NCI-H2196 (cell line): ENCODE results near the gene WDR47.
"Not testable (repeated sequence)": the region's sequence is repeated elsewhere in the genome, so short reads cannot be mapped to it uniquely, and the experiment has no call there.

ENCODE experiments used
- DNase-seq: peaks from one replicate; lab custom pipeline; 2025; ENCODE audit not compliant: unreplicated experiment; lab: John Stamatoyannopoulos, UW

The WDR47 gene

DNA sequence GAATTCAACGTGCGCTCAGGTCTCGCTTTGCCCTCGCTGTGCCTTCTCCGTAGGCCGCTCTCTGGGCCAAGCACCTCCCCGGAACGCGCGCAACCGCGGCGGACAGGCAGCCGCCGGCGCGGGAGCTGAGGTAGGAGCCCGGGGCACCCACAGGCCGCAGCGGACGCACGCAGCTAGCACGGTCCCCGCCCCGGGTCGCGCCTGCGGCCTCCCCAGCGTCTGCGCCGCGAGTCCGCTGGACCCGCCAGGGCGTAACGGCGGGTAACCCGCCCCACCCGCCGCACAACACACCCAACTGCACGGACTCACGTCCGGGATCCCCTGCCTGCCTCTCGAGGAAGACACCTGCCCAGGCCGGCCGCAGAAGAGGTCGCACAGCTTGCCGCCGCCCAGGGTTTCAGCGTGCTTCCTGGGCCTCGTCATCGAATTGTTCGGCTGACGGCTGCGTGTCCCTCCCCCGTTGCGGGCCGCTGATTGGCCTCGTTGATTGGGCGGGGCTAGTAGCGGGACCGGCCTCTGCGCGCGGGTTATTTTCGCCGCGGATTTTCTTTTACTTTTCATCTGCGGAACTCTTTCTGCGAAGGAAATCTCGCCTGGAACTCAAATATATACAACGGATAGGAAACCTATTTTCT lies 78.7 kb downstream of the WDR47 start, which contains the start of gene CLCC1:
TSS of gene CLCC1 (minus strand) at position 433 of the 635 bp plus-strand sequence. CDS start 13,047 bp downstream, outside the sequence.
- DNase-seq, result peak; percentile 93

DNA sequence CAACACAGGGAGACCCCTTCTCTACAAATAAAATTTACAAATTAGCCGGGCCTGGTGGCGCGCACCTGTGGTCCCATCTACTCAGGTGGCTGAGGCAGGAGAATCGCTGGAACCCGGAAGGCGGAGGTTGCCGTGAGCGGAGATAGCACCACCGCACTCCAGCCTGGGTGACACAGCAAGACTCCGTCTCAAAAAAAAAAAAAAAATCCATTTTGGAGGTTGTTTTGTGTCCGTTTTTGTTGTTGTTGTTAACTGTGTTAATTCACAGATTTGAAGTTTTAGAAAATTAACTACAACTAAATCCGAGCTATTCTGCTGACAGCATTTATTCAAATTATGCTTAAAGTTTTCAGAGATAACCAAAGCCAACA lies 79.2 kb downstream of the WDR47 start:
- no peak for DNase-seq

DNA sequence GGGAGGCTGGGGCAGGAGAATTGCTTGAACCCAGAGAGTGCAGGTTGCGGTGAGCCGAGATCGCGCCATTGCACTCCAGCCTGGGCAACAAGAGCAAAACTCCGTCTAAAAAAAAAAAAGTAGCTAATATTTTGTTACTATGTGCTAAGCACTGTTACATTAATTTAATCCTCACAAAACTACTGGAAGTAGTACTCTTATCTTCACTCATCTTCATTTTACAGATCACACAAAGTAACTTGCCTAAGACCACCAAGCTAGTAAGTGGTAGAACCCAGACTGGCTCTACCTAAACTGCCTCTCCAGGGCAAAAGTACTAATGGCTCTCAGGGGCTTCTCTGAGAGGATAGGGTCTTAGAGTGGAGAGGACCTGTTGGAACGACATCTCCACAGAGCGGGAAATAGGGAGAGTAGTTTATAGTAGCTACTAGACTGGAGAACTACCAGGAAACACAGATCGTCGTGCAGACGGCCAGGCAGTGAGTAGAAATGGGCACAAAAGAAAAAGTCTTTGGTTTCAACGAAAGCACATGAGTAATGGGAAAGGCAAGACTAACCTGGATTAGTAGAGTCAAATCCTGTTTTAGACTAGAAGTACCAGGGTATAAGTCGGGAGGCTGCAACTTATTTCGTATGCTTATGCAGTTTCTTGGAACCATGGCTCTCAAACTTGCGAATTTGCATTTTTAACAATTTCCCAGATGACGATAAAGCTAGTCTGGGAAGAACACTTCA lies 80.0 kb downstream of the WDR47 start:
- peak; percentile 5 for DNase-seq

DNA sequence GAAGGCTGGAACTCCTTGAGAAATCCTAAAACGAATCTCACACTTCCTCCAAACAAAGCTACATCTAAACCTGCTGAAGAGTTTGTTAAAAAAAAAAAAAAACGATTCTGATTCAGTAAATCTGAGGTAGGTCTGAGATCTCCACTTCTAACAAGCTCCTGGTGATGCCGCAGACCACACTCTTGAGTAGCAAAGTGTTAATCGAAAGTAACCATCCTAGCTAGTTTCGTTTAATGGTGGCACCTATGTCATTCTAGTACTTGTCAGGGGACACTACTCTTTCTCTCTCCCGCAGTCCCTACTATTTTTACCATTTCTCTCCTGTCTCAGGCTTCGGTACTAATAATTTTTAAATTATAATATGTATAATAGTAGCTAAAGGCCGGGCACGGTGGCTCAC lies 80.7 kb downstream of the WDR47 start:
- DNase-seq, result no peak

DNA sequence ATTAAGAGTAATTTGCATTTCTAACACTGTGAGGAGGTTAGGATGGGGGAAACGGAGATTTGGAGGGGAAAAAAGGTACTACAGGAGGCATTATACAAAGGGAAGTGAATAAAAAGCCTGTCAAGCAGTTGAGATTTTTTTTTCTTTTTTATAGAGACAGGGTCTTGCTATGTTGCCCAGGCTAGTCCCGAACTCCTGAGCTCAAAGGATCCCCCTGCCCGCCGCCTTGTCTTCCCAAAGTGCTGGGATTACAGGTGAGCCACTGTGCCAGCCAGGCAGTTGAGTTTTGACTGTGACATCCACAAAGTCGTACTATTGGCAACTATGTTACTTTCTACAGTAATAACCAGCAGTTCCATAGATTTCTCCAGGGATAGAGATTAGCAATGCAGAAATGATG lies 81.2 kb downstream of the WDR47 start:
- DNase-seq, result no peak

DNA sequence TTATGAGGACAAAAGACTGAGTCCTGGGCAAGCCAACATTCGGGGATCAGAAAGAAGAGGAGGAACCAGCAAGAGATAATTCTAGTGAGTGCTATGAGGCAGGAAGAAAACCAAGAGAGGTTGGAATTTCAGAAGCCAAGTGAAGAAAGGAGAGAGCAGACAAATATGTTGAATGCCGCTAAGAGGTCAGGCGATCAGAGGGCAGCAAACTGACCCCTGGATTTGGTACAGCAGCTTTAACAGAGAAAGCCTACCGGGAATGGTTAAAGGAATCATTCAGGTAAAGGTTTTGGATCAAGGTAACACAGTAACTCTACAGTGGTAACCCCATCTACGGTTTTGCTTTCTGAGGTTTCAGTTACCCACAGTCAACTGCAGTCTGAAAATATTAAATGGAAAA lies 84.0 kb downstream of the WDR47 start:
- no peak for DNase-seq

DNA sequence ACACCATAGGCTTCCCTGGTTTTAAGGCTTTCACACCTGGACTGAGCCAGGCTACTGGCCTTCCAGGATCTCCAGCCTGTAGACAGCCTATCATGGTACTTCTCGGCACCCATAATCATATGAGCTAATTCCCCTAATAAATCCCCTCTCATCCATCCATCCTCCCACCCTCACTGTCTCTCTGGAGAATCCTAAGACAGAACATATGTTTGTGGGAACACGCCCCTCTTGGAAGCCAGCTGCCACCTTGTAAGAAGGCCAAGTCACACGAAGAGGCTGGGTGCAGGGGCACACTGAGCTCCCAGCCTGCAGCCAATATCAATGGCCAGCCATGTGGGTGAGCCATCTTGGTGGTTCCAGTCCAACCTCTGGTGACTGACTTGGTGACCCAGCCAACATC lies 86.0 kb downstream of the WDR47 start:
- DNase-seq, result no peak

DNA sequence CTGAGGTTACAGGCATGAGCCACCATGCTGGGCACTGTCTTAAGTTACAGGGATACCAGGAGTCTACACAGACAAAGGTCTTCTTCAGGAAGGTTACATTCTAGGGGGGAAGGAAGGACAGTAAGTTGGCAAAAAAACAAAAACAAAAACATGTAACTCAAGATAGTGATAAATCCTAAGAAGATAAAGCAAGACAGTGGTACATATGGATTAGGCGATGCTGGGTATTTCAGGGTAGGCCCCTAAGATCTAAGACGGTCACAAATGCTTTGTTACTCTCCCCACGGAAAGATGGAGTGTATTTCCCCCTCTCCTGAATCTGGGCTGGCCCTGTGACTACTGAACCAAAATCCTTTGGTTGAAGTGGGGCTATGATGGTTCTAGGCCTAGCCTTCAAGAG lies 86.8 kb downstream of the WDR47 start:
- DNase-seq, result no peak

DNA sequence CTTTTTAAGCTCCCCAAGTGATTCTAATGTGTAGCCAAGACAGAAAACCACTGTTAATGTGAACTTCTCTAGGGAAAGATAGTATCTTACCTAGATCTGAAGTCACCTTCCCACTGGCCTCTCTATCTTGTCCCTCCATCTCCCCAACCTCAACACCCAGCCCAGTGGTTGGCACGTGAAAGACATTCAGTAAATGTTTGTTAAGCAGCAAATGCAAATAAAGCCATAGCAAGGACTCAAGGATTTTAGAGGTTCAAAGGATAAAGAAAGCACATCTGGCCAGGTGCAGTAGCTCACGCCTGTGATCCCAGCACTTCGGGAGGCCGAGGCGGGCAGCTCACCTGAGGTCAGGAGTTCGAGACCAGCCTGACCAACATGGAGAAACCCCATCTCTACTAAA lies 88.5 kb downstream of the WDR47 start:
- DNase-seq, result no peak

DNA sequence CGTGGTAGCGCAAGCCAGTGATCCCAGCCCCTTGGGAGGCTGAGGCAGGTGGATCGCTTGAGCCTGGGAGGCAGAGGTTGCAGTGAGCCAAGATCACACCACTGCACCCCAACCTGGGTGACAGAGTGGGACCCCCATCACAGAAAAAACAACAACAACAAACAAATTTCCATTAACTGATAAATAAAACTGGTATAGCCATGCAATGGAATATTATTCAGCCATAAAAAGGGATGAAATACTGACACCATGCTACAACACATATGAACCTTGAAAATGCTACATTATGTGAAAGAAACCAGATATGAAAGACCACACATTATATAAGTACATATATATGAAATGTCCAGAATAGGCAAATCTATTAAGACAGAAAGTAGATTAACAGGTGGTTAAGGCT lies 90.7 kb downstream of the WDR47 start:
- no peak for DNase-seq

DNA sequence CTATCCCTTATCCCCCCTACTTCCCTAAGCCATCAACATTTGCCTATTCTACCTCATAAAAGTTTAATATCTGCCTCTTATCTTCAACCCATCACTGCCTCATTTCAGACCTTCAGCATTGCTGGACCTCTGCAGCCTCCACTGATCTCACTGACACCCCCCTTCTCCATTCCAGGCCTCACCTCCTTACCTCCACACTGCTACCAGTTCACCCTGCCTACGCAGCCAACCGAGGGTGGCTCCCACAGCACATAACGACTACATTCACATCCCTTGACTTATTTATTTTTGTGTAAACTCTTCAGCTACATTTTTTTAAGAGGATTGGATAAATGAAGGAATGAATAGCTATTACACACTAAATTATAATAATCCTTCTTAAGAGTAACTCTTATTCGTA lies 92.9 kb downstream of the WDR47 start:
- DNase-seq, result no peak

DNA sequence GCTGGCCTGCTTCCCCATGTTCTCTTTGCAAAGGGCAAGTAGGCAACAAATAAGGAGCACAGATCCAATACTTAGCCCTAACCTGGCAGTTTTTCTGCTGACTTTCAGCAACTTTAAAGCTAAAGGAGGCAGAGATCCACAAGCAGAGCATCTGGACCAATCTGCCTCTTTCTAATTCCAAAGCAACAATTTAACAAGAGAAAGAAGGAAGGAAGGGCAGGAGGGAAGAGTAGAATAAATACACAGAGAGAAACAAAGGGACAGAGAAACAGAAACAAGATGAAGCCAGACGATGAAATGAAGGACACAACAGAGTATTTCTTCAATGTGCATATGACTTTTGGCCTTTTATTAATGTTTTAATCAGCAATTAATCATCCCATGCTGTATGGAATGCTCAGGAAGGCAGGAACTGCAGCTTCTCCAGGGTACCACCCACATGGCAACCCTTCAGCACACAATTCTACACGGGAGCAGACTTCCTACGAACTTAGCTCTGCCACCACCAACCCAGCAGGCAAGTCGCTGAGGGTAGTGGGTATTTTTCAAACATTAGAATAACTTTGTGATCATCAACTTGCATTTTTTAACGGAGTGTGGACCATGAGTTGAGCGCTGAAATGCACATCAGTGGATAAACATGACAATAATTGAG lies 93.9 kb downstream of the WDR47 start:
- DNase-seq, result no peak

DNA sequence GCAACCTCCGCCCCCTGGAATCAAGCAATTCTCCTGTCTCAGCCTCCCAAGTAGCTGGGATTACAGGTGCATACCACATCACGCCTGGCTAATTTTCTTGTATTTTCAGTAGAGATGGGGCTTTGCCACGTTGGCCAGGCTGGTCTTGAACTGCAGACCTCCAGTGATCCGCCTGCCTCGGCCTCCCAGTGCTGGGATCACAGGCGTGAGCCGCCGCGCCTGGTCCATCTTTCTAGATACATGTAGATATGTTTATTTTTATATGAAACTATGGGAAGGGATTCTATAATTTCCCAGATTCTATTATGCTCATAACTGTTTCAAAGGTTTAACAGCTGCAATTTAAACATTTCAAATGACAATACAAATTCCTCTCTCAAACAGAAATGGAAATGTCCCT lies 105.7 kb downstream of the WDR47 start:
- no peak for DNase-seq

DNA sequence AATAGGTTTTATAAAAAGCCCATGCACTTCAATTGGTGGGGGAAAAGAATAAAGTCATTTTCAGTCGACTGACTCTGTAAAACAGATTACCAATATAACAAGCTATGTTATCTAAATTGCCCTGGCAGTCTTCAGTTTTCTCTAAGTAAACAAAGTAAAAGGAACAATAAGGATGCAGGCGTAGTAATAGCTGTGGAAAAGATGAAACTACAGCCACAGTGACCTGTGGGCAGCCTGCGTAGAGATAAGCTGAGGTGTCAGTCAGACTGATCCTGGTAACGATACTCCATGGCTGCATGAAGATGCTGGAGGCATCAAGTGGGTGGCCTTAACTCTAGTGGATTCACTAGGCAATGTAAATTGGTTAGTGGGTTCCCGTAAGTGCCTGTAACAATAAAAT lies 108.0 kb downstream of the WDR47 start:
- no peak for DNase-seq

DNA sequence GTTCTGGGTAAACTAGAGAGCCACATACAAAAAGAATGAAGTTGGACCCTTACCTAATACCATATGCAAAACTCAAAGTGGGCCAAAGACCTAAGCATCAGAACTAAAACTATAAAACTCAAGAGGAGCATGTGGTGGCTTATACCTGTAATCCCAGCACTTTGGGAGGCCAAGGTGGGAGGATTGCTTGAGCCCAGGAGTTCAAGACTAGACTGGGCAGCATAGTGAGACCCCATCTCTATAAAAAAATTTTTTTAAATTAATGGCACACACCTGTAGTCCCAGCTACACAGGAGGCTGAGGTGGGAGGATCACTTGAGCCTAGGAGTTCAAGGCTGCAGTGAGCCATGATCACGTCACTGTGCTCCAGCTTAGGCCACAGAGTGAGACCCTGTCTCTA lies 114.3 kb downstream of the WDR47 start:
- not testable (repeated sequence) for DNase-seq

DNA sequence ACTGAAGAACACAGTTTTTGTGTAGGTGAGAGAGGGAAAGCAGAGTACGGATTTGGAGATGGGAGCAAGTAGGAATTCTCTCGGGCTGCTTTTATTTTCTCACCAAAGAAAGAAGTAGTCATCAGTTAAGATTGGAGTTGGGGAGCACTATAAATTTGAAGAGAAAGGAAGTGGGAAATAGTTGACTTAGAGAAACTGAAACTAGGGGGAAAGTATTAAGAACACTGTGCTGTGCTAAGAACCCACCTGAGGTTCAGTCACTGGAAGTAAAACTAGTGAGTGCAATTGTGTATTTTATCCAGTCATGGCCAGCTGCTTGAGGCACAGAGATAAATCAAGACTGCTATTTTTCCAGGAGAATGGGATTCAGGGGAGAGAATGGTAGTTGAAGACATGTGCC lies 116.0 kb downstream of the WDR47 start:
- no peak for DNase-seq
